HG03196 (cell line): Measurements from ENCODE around the gene IRX2.

ENCODE experiments used
- ATAC-seq: cut with Tn5 transposase; IDR thresholded peaks from one replicate; pipeline ENCODE4 v1.9.1; 2021; ENCODE audit not compliant: unreplicated experiment

Gene IRX2

DNA sequence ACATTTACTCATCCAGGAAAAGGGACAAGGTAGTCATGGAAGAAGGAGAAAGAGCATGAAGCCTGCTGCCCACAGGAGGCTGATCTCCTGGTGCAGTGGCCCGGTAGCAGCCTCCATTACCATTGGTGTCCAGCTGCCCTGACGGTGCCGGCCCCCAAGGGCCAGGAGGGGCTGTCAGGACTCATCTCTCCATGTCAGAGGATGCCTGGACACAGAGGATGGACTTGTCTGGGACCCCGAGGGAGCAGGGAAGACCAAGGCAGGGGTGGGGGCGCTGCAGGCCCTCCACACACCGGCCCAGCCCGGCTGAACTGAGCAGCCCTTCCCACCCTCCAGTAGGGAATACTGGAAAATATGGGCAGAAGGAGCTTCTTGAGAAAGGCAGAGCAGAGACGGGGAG lies 52.2 kb downstream of the IRX2 start:
- ATAC-seq, result no peak

GRCh38 chr5:2698581-2698980 lies 52.9 kb downstream of the IRX2 start:
- no peak for ATAC-seq

DNA sequence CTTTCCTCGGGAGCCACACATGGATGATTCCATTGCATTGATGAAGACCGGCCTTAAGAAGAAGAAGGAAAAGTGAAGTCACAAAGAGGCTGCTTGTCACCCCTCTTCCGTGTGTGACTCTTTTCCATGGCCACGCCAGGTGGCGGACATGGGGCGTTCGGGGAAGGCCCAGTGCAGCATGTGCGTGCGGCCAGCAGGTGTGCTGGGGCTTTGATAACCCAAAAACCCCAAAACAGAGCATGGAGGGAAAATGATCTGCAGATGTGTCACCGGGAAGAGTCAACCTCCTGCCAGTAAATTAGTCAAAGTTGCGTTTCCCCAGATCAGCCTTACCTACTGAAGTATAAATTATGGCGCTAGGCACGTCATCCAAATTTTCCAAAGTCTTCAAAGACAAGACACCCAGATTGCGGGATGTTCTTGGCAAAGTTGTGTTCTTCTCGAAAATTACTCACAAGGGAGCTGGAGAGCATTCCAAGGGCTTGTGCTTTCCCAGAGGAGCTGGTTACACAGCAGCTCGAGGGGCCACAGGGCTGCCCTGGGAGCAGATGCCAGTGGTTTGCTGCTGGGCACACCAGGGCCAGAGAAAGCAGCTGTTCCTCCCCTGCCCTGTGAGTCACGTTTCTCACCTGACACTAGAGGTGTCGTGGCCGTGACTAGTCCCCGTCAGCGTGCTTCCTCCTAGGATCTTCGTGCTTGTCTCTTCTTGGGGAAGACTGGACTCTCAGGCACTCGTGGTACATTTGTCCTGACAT lies 53.9 kb downstream of the IRX2 start:
- no peak for ATAC-seq

DNA sequence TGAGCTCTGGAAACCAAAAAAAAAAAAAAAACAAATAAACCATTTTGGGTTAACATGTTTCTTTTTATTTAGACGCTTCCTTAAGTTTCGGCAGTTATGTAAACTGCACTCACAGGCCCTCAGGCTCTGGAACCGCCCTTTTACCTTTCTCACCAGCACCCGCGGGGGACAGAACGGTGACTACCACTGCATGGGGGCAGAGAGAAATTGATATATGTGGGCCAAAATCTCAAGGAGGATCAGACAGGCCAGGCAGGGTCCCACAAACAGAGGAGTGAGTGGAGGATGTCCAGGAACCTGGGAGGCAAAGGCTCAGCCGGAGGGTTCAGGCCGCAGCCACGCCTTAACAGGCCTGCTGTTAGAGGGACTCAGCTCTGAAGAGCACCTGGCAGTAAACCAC lies 54.4 kb downstream of the IRX2 start:
- no peak for ATAC-seq
